MV-4-11 (cell line): Measurements from ENCODE around the gene PACS1.
"Not testable (repeated sequence)": the region's sequence is repeated elsewhere in the genome, so short reads cannot be mapped to it uniquely, and the experiment has no call there.

Experiments
- DNase-seq: peaks from one replicate; lab custom pipeline; 2025; lab: John Stamatoyannopoulos, UW

PACS1 gene

DNA sequence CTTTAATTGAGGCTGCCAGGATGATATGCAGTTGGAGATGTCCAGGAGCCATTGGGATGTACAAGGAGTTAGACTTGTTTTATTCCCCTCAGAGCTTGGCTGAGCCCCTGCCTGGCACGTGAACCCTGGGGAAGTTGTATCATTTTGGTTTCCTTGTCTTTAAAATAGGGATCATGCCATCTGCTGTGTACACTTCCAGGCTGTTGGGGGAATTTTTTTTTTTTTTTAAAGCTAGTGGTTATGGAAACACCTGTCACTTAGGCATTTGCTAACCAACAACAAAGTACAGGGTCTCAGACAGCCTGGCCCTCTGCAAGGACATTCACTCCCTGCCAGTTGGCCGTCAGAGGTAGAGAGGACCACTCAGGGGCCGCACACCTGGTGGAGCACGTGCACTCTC lies 189.9 kb downstream of the PACS1 start:
- DNase-seq: no peak

GRCh38 chr11:66261578-66261977 lies 191.5 kb downstream of the PACS1 start:
- no peak for DNase-seq

- DNase-seq: no peak
Observed at GRCh38 chr11:66262191-66262590, 192.1 kb downstream of the PACS1 start.

DNA sequence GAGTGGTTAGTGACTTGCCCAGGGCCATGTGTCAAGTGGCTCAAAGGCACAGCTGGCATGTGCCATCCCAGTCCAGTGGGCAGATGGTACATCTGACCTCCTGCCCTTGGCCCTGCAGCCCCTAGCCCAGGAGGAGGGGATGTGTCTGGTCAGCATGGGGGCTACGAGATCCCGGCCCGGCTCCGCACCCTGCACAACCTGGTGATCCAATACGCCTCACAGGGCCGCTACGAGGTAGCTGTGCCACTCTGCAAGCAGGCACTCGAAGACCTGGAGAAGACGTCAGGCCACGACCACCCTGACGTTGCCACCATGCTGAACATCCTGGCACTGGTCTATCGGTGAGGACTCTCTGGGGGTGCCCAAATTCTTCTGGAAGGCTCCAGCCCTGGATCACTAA lies 192.6 kb downstream of the PACS1 start:
- DNase-seq: no peak

DNA sequence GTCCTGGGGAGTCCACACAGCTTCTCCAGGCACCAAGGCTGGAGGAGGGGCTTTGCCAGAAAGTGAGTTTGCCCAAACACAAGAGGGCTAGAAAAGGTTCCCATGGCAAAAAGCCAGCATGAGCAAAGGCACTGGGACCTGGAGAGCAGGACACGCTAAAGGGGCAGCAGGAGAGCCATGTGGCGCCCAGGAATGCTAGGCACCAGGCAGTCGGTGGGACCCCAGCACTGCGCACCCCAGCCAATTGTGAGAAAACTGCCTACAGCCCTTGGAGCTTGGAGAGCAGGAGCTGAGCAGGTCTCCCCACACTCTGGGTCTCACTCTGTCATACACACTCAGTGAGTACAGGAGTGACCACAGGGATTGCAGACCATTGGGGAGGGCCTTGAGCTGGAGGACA lies 193.2 kb downstream of the PACS1 start:
- DNase-seq: no peak

DNA sequence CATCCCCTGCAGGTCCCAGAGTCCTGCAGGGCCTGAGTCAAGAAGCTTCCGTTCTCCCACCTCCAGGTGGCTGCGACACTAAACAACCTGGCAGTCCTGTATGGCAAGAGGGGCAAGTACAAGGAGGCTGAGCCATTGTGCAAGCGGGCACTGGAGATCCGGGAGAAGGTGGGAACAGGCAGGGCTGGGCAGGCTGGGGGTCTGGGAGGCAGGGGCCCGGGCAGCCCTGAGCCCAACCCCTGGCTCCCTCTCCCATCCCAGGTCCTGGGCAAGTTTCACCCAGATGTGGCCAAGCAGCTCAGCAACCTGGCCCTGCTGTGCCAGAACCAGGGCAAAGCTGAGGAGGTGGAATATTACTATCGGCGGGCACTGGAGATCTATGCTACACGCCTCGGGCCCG lies 193.7 kb downstream of the PACS1 start:
- no peak for DNase-seq

- no peak for DNase-seq
Observed at GRCh38 chr11:66264383-66264782, 194.3 kb downstream of the PACS1 start.

DNA sequence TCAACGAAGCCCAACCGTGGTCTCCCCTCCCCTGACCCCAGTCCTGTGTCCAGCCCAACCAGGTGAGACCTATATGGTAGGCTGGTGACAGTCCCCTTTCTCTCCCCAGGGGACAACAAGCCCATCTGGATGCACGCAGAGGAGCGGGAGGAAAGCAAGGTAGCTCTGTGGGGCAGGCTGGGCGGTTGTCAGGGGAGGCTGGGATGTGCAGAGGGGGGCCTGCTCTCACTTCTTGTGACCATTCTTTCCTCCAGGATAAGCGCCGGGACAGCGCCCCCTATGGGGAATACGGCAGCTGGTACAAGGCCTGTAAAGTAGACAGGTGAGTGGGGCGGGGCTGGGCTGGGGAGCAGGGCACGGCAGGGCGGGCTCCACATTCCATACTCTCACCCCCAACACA lies 194.8 kb downstream of the PACS1 start:
- no peak for DNase-seq

DNA sequence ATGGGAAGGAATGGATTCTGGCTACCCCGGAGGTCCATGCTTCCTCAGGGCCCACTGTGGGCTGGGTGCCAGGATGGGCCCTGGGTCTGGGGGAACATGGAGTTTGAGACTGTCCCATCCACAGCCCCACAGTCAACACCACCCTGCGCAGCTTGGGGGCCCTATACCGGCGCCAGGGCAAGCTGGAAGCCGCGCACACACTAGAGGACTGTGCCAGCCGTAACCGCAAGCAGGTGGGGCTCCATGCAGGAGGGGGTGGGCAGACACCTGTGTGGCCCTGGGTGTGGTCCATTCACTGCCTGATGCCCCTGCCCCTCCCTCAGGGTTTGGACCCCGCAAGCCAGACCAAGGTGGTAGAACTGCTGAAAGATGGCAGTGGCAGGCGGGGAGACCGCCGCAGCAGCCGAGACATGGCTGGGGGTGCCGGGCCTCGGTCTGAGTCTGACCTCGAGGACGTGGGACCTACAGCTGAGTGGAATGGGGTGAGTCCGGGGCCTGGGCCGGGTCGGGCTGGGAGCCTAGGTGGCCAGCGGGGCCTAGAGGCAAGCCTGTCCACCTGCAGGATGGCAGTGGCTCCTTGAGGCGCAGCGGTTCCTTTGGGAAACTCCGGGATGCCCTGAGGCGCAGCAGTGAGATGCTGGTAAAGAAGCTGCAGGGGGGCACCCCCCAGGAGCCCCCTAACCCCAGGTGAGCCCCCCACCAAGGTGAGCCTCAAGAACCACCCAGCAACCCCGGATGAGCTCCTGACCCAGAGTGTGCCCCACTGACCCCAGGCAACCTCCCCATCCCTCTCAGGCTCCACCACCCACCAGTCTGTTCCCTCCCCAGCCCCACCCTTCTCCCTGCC lies 195.7 kb downstream of the PACS1 start:
- DNase-seq: no peak

DNA sequence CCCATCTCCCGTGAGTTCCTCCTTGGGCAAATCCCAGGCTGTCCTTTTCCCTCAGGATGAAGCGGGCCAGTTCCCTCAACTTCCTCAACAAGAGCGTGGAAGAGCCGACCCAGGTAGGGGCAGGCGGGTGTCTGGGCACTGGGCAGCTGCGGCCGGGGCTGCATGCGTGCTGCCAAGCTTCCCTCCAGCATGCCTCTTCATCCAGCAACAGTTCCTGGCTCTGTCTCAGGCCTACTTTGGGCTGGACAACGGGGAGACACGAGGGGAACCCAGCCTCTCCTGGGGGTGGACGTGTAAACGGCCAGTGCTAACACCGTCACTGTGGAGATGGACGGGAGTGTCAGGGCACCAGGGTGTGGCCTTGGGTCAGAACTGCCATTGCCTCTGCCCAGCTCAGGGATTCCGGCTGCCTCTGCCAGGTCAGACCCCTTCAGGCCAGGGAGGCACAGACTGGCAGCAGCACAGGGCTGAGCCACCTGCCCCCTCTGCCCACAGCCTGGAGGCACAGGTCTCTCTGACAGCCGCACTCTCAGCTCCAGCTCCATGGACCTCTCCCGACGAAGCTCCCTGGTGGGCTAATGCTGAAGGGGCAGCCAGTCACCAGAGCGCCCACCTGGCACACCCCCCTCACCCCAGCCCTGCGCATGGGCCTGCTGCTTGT lies 196.4 kb downstream of the PACS1 start:
- DNase-seq: no peak

DNA sequence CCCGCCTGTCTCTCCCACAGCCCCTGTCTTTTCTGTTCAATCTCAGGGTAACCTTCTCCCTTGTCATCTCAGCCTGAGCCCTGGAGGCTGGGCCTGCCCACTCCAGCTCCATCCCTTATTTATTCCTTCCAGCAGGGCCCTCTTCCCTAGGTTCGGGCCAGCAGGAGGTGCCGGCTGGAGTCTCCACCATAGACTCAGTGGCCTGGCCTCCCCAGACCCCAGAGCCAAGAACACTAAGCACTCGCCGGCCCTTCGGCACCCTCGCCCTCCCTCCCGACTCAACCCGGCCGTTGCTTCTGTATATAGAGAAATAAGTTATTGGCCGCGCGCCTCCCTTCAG lies 196.9 kb downstream of the PACS1 start:
- no peak for DNase-seq

- DNase-seq: peak; percentile 71
Observed at GRCh38 chr11:66267379-66268243, 197.5 kb downstream of the PACS1 start.

DNA sequence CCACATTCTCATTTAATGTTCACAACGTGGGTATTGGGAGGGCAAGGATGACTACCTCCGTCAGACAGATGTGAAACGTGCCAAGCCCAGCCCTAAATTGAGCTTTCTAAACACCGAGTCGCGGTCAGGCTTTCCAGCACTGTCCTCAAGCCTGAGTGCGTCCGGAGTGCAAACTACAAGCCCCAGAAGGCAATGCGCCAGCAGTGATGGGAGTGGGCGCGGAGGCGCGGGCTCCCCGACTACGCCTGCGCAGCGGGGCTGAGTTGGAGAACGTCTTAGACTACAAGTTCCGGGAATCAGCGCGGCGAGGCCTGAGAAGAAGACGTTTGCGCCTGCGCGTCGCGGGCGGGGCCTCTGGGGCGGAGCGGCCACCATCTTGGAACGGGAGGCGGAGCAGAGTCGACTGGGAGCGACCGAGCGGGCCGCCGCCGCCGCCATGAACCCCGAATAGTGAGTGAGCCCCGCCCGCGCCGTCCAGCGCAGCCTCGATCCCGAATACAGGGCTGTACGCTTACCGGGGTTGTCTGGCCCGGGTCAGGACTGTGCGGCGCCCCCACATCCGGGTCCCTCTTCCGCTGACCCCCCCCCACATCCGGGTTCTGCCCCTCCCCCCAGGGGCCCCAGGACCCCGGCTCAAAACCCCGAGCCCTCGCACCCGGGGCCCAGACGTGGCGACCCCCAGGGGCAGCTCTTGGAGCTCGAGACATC lies 198.3 kb downstream of the PACS1 start, which contains the start of gene RAB1B:
Gene RAB1B, plus strand, starts transcription at position 396 of the 708 bp plus-strand sequence. Its CDS starts 41 bp downstream, at position 437.
- peak; percentile 99 for DNase-seq

DNA sequence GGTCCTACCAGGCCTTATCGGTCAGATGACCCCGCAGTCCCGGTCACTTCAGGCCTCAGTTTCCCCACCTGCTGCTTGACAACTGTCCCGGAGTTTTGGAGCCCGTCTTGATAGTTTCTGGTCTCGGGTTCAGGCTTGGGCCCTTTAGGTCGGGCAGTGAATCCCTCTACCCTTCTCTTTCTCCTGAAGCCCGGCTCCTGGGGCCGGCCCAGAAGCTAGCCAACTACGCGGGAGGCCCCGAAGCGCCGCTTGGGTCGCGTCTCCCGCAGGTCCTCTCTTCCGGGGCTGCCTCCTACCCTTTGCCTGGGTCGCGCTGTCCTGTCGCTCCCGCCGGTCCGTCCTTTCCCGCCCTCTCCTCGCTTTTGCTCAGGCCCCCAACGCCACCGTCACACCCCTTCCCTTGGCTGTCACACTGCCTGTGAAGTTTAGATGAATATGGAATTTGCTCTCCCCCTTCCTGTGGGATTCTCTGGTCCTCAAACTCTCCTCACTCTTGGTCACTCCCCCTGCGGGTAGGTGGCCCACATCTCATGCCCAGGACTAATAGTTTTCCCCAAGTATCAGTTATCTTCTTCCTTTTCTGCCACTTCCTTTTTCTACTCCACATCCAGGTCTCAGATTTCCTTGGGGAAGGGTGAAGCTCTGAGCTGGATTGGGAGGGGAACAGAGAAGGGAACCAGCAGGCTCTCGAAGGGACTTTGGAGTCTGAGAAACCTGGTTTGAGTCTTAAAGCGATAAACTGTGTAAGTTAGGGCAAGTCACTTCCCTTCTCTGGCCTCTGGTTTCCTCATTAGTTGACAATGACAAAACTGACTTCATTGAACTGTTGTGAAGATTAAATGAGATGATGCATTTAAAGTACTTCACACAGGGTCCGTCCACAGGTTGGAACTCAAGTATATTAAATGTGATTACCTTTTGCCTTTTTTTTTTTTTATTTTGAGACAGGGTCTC lies 199.2 kb downstream of the PACS1 start:
- peak; percentile 49 for DNase-seq

GRCh38 chr11:66271816-66272215 lies 201.7 kb downstream of the PACS1 start:
- no peak for DNase-seq

GRCh38 chr11:66272596-66272995 lies 202.5 kb downstream of the PACS1 start:
- DNase-seq: no peak

DNA sequence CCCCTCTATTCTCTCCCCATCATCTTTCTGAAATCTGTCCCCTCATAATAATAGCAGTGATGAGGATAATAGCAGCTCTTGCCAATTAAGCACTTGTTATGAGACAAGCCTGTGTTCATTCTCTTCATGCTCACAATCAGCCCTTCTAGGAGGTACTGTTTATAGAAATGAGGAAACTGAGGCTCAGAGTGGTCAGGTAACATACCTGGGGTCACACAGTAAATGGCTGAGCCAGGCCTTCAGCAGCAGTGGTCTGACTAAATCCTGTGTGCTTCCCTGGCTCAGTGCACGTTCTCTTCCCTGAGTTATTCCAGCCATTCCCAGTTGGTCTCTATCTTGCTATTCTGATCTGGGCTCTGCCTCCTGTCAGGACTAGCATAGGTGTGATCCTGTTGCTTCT lies 204.1 kb downstream of the PACS1 start:
- DNase-seq: no peak

DNA sequence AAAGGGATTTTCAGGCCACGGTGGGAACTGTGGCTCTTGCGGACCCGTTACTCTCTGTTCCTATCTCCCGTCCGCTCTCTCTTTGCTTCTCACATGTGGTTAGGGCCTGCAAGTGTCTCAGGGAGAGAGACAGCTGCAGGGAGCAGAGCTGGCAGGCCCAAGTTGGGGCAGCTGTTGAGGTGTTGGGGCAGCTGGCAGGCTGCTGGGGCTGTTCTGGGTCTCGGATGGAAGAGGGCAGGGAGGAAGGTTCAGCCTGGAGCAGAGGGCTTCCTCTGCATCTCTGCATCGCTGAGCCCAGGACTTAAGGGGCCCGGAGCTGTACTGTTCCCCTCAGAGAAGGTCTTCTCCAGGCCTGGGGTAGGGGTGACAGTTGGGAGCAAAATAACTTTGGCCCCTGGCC lies 205.3 kb downstream of the PACS1 start:
- DNase-seq: no peak

DNA sequence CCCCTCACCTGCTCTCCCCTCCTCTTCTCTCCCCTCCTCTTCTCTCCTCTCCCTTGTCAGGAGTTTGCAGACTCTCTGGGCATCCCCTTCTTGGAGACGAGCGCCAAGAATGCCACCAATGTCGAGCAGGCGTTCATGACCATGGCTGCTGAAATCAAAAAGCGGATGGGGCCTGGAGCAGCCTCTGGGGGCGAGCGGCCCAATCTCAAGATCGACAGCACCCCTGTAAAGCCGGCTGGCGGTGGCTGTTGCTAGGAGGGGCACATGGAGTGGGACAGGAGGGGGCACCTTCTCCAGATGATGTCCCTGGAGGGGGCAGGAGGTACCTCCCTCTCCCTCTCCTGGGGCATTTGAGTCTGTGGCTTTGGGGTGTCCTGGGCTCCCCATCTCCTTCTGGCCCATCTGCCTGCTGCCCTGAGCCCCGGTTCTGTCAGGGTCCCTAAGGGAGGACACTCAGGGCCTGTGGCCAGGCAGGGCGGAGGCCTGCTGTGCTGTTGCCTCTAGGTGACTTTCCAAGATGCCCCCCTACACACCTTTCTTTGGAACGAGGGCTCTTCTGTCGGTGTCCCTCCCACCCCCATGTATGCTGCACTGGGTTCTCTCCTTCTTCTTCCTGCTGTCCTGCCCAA lies 206.0 kb downstream of the PACS1 start:
- DNase-seq: no peak

DNA sequence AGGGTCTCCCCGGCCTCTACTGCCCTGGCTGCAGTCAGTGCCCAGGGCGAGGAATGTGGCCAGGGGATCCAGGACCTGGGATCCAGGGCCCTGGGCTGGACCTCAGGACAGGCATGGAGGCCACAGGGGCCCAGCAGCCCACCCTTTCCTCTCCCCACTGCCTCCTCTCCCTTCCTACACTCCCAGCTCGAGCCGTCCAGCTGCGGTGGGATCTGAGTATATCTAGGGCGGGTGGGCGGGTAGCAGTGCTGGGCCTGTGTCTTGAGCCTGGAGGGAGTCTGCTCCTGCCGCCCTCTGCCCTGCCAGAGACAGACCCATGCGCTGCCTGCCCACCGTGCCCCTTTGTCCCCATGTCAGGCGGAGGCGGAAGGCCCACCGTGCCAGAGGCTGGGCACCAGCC lies 206.5 kb downstream of the PACS1 start:
- not testable (repeated sequence) for DNase-seq
